ENCODE measurements around the gene HLX.

Gene HLX

GRCh38 chr1:220915117-220915440, 35.8 kb downstream of the HLX start:
- Histone ChIP-seq H4K20me1 (ENCODE audit: low read depth, low read length) (no peaks in the 10 kb centered on the region), H3K9ac (ENCODE audit: low read length) (no peak overlapping the region), H2AFZ (ENCODE audit: low read depth, low read length, severe bottlenecking) (no peak overlapping the region), H3K36me3 (ENCODE audit: low read length) (no peaks in the 10 kb centered on the region), H3K9me3 (ENCODE audit: insufficient read depth, low read length) (no peaks in the 10 kb centered on the region), H3K27ac (ENCODE audit: low read depth, low read length) (no peak overlapping the region), H3K79me2 (ENCODE audit: insufficient read depth, low read length) (no peaks in the 10 kb centered on the region), H3K4me2 (ENCODE audit: low read depth, low read length, poor library complexity, severe bottlenecking) (no peak overlapping the region), H3K4me3 (ENCODE audit: insufficient read depth, low read length, poor library complexity, severe bottlenecking) (no peak overlapping the region), H3F3A (ENCODE audit: insufficient read depth) (no peaks in the 10 kb centered on the region), H3K9me2 (replicated peaks; ENCODE audit: insufficient read depth, low read length) (no peaks in the 10 kb centered on the region), H3K27me3 (ENCODE audit: low read length) (no peaks in the 10 kb centered on the region)
- TF ChIP-seq CTCF (IDR thresholded peaks at IDR 0.05; ENCODE audit: insufficient read depth, low read length, poor library complexity, severe bottlenecking) (no peak), EZH2phosphoT487 (conservative IDR thresholded peaks at IDR 0.05; ENCODE audit: low read length) (no peak)

- no peak overlapping the region for H3K4me2 ChIP-seq (ENCODE audit: low read depth, low read length, poor library complexity, severe bottlenecking)
- no peak overlapping the region for H2AFZ ChIP-seq (ENCODE audit: low read depth, low read length, severe bottlenecking)
- no peaks in the 10 kb centered on the region for H4K20me1 ChIP-seq (ENCODE audit: low read depth, low read length)
- H3K79me2 ChIP-seq (ENCODE audit: insufficient read depth, low read length) = no peaks in the 10 kb centered on the region
- TF ChIP-seq CTCF (IDR thresholded peaks at IDR 0.05; ENCODE audit: insufficient read depth, low read length, poor library complexity, severe bottlenecking) = no peak
- TF ChIP-seq EZH2phosphoT487 (conservative IDR thresholded peaks at IDR 0.05; ENCODE audit: low read length) = no peak
- no peak overlapping the region for H3K4me3 ChIP-seq (ENCODE audit: insufficient read depth, low read length, poor library complexity, severe bottlenecking)
- no peaks in the 10 kb centered on the region for H3K36me3 ChIP-seq (ENCODE audit: low read length)
- H3K9ac ChIP-seq (ENCODE audit: low read length) = no peak overlapping the region
- no peaks in the 10 kb centered on the region for H3K27me3 ChIP-seq (ENCODE audit: low read length)
- no peaks in the 10 kb centered on the region for H3K9me3 ChIP-seq (ENCODE audit: insufficient read depth, low read length)
- no peaks in the 10 kb centered on the region for H3F3A ChIP-seq (ENCODE audit: insufficient read depth)
- H3K27ac ChIP-seq (ENCODE audit: low read depth, low read length) = no peak overlapping the region
- no peaks in the 10 kb centered on the region for H3K9me2 ChIP-seq (replicated peaks; ENCODE audit: insufficient read depth, low read length)
Observed at GRCh38 chr1:220915954-220916353, 36.7 kb downstream of the HLX start.

GRCh38 chr1:220917101-220917500, 37.9 kb downstream of the HLX start:
- H3K36me3 ChIP-seq (ENCODE audit: low read length) = no peaks in the 10 kb centered on the region
- H4K20me1 ChIP-seq (ENCODE audit: low read depth, low read length) = no peaks in the 10 kb centered on the region
- H3K4me2 ChIP-seq (ENCODE audit: low read depth, low read length, poor library complexity, severe bottlenecking) = no peak overlapping the region
- H3F3A ChIP-seq (ENCODE audit: insufficient read depth) = no peaks in the 10 kb centered on the region
- no peaks in the 10 kb centered on the region for H3K79me2 ChIP-seq (ENCODE audit: insufficient read depth, low read length)
- no peaks in the 10 kb centered on the region for H3K27me3 ChIP-seq (ENCODE audit: low read length)
- no peak overlapping the region for H2AFZ ChIP-seq (ENCODE audit: low read depth, low read length, severe bottlenecking)
- TF ChIP-seq EZH2phosphoT487 (conservative IDR thresholded peaks at IDR 0.05; ENCODE audit: low read length) (no peak), CTCF (IDR thresholded peaks at IDR 0.05; ENCODE audit: insufficient read depth, low read length, poor library complexity, severe bottlenecking) (no peak)
- H3K9ac ChIP-seq (ENCODE audit: low read length) = no peak overlapping the region
- no peak overlapping the region for H3K4me3 ChIP-seq (ENCODE audit: insufficient read depth, low read length, poor library complexity, severe bottlenecking)
- no peaks in the 10 kb centered on the region for H3K9me2 ChIP-seq (replicated peaks; ENCODE audit: insufficient read depth, low read length)
- H3K9me3 ChIP-seq (ENCODE audit: insufficient read depth, low read length) = no peaks in the 10 kb centered on the region
- H3K27ac ChIP-seq (ENCODE audit: low read depth, low read length) = no peak overlapping the region

Measured in SU-DHL-6 (cell line).